Vagina (tissue), 2 donors: ENCODE results near the gene HS3ST3B1.

Source experiments
- CTCF ChIP-seq, 3 experiments: fragments of 450-650 bp in 2 of 3; fragments of 200-600 bp in 1 of 3; sonication (generic) in 1 of 3; IDR thresholded peaks; one replicate each; pipeline ENCODE4 v1.5.1; 2017 to 2019; ENCODE audit warnings: antibody characterized with exemption in 3 of 3, mild to moderate bottlenecking in 2 of 3, moderate library complexity in 2 of 3
- POLR2AphosphoS5 ChIP-seq, 2 donors: sonication (generic); formaldehyde crosslinking; IDR thresholded peaks; one replicate each; pipeline ENCODE4 v1.9.0; 2017; ENCODE audit warnings: antibody characterized with exemption in 2 of 2, mild to moderate bottlenecking in 2 of 2, low read depth in 1 of 2; ENCODE audit not compliant: insufficient read depth in 1 of 2

DNA sequence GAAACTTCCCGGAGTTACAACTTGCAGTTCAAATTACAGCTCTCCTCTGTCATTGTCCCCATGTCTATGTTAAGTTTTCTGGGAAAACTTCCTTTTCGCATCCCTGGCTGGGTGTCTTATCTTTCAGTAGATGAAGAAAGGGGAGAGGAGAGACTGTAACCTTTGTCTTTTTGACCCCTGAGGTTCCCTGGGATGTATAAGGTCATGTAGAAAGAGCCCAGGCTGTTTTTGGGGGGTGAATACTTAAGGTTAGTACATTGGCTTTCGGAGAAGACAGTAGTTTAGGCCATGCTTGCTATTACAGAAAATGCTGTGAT is 31.1 kb downstream of the HS3ST3B1 start:
- TF ChIP-seq CTCF (IDR thresholded peaks at IDR 0.05) (no peak), POLR2AphosphoS5 (IDR thresholded peaks at IDR 0.05; ENCODE audit: insufficient read depth in 1 of 2, low read depth in 1 of 2) (no peak)
